ENCODE measurements around the gene PRRC2B.

The PRRC2B gene

GRCh38 chr9:131534721-131535237, 140.9 kb downstream of the PRRC2B start:
- H4K20me1 ChIP-seq (ENCODE audit: insufficient read depth, low read length) = no peaks in the 10 kb centered on the region
- peaks cover 9% of the 10 kb centered on the region; the same call in 1 of the 2 replicates for H3K4me1 ChIP-seq (ENCODE audit: low read length)
- no peak overlapping the region for H3K27ac ChIP-seq (ENCODE audit: low read length)
- no peak overlapping the region for H2AFZ ChIP-seq (ENCODE audit: low read length)
- H3K27me3 ChIP-seq (replicated peaks; ENCODE audit: insufficient read depth, low read length) = no peaks in the 10 kb centered on the region
- no peak for TF ChIP-seq CTCF (IDR thresholded peaks at IDR 0.05; ENCODE audit: low read length)
- TF ChIP-seq EZH2 (optimal IDR thresholded peaks at IDR 0.05; ENCODE audit: low read depth, low read length) = no peak
- no peak for TF ChIP-seq EZH2phosphoT487 (IDR thresholded peaks at IDR 0.05; ENCODE audit: low read length)
- H3K9me2 ChIP-seq (replicated peaks; ENCODE audit: insufficient read depth, low read length) = no peaks in the 10 kb centered on the region
- no peaks in the 10 kb centered on the region for H3F3A ChIP-seq (ENCODE audit: insufficient read depth, low read length)
- H3K36me3 ChIP-seq (replicated peaks; ENCODE audit: insufficient read depth, low read length) = no peaks in the 10 kb centered on the region
- H3K9me3 ChIP-seq (replicated peaks; ENCODE audit: insufficient read depth, low read length) = no peaks in the 10 kb centered on the region
- H3K79me2 ChIP-seq (ENCODE audit: low read length) = peaks cover 12% of the 10 kb centered on the region
- no peak overlapping the region for H3K9ac ChIP-seq (ENCODE audit: low read length)
- DNase-seq = no peak
- H3K4me3 ChIP-seq (ENCODE audit: low read length) = no peak overlapping the region
- H3K4me2 ChIP-seq (ENCODE audit: low read depth, low read length) = no peak overlapping the region

- Histone ChIP-seq H2AFZ (ENCODE audit: low read length) (no peak overlapping the region), H3K4me1 (ENCODE audit: low read length) (no peaks in the 10 kb centered on the region), H3K27ac (ENCODE audit: low read length) (no peak overlapping the region), H3K9ac (ENCODE audit: low read length) (no peak overlapping the region), H4K20me1 (ENCODE audit: insufficient read depth, low read length) (no peaks in the 10 kb centered on the region), H3F3A (ENCODE audit: insufficient read depth, low read length) (no peaks in the 10 kb centered on the region), H3K79me2 (ENCODE audit: low read length) (no peaks in the 10 kb centered on the region), H3K9me2 (replicated peaks; ENCODE audit: insufficient read depth, low read length) (no peaks in the 10 kb centered on the region), H3K4me3 (ENCODE audit: low read length) (no peak overlapping the region), H3K27me3 (replicated peaks; ENCODE audit: insufficient read depth, low read length) (no peaks in the 10 kb centered on the region), H3K9me3 (replicated peaks; ENCODE audit: insufficient read depth, low read length) (no peaks in the 10 kb centered on the region), H3K36me3 (replicated peaks; ENCODE audit: insufficient read depth, low read length) (no peaks in the 10 kb centered on the region), H3K4me2 (ENCODE audit: low read depth, low read length) (no peak overlapping the region)
- no peak for DNase-seq
- TF ChIP-seq EZH2phosphoT487 (IDR thresholded peaks at IDR 0.05; ENCODE audit: low read length) (no peak), EZH2 (optimal IDR thresholded peaks at IDR 0.05; ENCODE audit: low read depth, low read length) (no peak), CTCF (IDR thresholded peaks at IDR 0.05; ENCODE audit: low read length) (no peak)
Measured at GRCh38 chr9:131537946-131538345, 144.1 kb downstream of the PRRC2B start.

GRCh38 chr9:131539223-131539923, 145.5 kb downstream of the PRRC2B start:
- Histone ChIP-seq H2AFZ (ENCODE audit: low read length) (no peak overlapping the region), H3K9me3 (replicated peaks; ENCODE audit: insufficient read depth, low read length) (no peaks in the 10 kb centered on the region), H3K9me2 (replicated peaks; ENCODE audit: insufficient read depth, low read length) (no peaks in the 10 kb centered on the region), H3K79me2 (ENCODE audit: low read length) (no peaks in the 10 kb centered on the region), H3K27ac (ENCODE audit: low read length) (no peak overlapping the region), H3K9ac (ENCODE audit: low read length) (no peak overlapping the region), H3F3A (ENCODE audit: insufficient read depth, low read length) (no peaks in the 10 kb centered on the region), H4K20me1 (ENCODE audit: insufficient read depth, low read length) (no peaks in the 10 kb centered on the region), H3K36me3 (replicated peaks; ENCODE audit: insufficient read depth, low read length) (no peaks in the 10 kb centered on the region), H3K4me1 (ENCODE audit: low read length) (no peaks in the 10 kb centered on the region), H3K4me3 (ENCODE audit: low read length) (no peak overlapping the region), H3K27me3 (replicated peaks; ENCODE audit: insufficient read depth, low read length) (no peaks in the 10 kb centered on the region), H3K4me2 (ENCODE audit: low read depth, low read length) (no peak overlapping the region)
- DNase-seq = no peak
- TF ChIP-seq EZH2 (optimal IDR thresholded peaks at IDR 0.05; ENCODE audit: low read depth, low read length) (no peak), EZH2phosphoT487 (IDR thresholded peaks at IDR 0.05; ENCODE audit: low read length) (no peak), CTCF (IDR thresholded peaks at IDR 0.05; ENCODE audit: low read length) (no peak)
